ENCODE measurements around the gene HOXB4.

- TF ChIP-seq POLR2A (IDR thresholded peaks at IDR 0.05) = no peak
- no peak for TF ChIP-seq CTCF (IDR thresholded peaks at IDR 0.05)
- TF ChIP-seq POLR2AphosphoS5 (IDR thresholded peaks at IDR 0.05) = no peak
These were observed 13.9 kb upstream of the HOXB4 start for GRCh38 chr17:48592057-48592514.
